Measurements from ENCODE around the gene WDSUB1.
A peak's percentile ranks its signal among the peaks of the same experiment; 100 is the strongest.

Gene WDSUB1, protein sequence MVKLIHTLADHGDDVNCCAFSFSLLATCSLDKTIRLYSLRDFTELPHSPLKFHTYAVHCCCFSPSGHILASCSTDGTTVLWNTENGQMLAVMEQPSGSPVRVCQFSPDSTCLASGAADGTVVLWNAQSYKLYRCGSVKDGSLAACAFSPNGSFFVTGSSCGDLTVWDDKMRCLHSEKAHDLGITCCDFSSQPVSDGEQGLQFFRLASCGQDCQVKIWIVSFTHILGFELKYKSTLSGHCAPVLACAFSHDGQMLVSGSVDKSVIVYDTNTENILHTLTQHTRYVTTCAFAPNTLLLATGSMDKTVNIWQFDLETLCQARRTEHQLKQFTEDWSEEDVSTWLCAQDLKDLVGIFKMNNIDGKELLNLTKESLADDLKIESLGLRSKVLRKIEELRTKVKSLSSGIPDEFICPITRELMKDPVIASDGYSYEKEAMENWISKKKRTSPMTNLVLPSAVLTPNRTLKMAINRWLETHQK

DNA sequence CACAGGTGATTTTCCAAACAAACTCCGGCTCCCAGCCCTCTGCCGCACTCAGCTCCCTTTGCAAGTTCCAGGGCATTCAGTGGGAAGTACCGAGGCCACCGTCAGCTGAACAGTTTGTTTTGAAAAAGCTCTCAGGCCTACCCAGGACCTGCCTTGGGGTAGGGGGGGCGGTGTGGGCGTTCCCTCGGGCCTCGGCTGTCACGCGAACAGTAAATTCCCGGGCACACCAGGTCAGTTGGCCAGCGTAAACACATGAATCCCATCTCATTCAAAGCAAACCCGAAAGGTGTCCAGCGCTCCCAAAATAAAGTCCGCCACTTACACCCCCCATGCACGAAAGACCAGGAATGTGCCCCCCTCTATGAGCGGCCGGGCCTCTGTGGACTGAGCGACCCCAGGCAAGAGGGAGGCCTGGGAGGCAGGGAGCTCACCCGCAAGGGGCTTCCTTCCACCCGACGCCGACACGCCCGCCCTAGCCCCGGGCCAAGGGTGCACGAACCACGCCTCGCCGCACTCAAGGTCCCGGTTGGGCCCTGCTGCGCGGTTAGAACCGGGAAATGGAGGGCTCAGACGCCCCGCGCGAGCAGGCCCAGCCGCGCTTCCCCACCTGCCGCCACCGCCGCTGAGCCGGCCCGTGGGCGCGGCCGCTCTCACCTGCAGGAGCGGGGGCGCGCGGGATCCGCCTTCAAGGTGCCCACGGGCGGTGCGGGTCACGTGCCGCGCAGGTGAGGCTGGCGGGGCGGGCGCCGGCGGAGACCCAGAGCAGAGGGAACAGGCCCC is at the start of gene WDSUB1:
Gene WDSUB1, minus strand, starts transcription at position 775 of the 780 bp plus-strand sequence. CDS start 3,634 bp downstream, outside the sequence.
- Histone ChIP-seq H3K9ac (ENCODE audit: low read length) (peak within 1 kb of the TSS; percentile 80), H3K4me3 (ENCODE audit: low read length) (peak within 1 kb of the TSS; percentile 92), H3K36me3 (ENCODE audit: control insufficient read depth, insufficient read depth, low read length) (no peaks in the 10 kb centered on the region), H3K4me1 (ENCODE audit: control insufficient read depth, insufficient read depth, low read length) (peaks cover 5% of the 10 kb centered on the region), H3K27me3 (ENCODE audit: control insufficient read depth, insufficient read depth, low read length) (no peaks in the 10 kb centered on the region), H3K9me3 (ENCODE audit: control insufficient read depth, low read length) (no peaks in the 10 kb centered on the region)

DNA sequence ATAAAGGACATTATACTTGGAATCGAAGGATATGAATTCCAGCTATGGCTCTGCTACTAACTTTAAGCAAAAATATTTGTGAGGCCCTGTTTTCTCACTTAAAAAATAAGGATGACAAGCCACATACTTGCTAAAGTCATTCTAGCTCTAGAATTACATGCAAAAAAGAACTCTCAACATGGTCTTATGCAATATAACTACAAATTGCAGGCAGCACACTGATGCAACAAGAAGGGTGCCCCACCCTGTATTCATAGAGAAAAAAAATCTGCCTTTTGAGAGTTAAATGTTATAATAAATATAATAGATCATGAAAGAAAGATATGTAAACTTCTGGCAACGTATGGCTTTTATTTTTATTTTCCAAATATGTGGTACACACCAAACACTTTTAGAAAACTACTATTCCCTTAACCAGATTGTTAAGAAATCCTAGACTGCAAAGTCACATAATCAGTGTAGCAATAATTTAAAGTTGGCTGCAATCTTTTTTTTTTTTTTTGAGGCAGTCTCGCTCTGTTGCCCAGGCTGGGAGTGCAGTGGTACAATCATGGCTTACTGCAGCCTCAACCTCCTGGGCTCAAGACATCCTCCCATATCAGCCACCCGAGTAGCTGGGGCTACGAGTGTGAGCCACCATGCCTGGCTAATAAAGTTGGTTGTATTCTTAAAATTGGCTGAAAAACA is 40.2 kb upstream of the WDSUB1 start:
- Histone ChIP-seq H3K9me3 (ENCODE audit: control insufficient read depth, low read length) (no peaks in the 10 kb centered on the region), H3K36me3 (ENCODE audit: control insufficient read depth, insufficient read depth, low read length) (no peaks in the 10 kb centered on the region), H3K4me1 (ENCODE audit: control insufficient read depth, insufficient read depth, low read length) (no peaks in the 10 kb centered on the region), H3K9ac (ENCODE audit: low read length) (no peak overlapping the region), H3K27me3 (ENCODE audit: control insufficient read depth, insufficient read depth, low read length) (no peaks in the 10 kb centered on the region), H3K4me3 (ENCODE audit: low read length) (no peak overlapping the region)

DNA sequence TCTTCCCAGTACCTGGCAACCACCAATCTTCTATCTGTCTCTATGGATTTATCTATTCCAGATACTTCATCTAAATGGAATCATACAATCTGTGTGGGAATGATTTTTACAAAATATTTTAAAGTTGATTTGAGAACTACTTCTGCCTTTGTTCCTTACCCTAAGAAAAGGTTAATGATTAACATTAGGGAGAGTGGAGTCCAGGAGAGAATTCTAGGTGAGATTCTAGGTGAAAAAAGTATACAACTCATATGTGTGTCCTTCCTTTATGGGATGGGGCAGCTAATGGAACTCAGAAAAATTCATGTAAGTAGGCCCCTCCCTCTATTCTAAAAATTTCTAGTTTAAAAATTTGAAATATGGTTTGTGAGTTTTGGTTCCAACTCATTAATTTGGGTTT is 35.9 kb upstream of the WDSUB1 start:
- H3K36me3 ChIP-seq (ENCODE audit: control insufficient read depth, insufficient read depth, low read length) = no peaks in the 10 kb centered on the region
- no peaks in the 10 kb centered on the region for H3K9me3 ChIP-seq (ENCODE audit: control insufficient read depth, low read length)
- no peaks in the 10 kb centered on the region for H3K27me3 ChIP-seq (ENCODE audit: control insufficient read depth, insufficient read depth, low read length)
- H3K4me3 ChIP-seq (ENCODE audit: low read length) = no peak overlapping the region
- H3K9ac ChIP-seq (ENCODE audit: low read length) = no peak overlapping the region
- H3K4me1 ChIP-seq (ENCODE audit: control insufficient read depth, insufficient read depth, low read length) = no peaks in the 10 kb centered on the region

DNA sequence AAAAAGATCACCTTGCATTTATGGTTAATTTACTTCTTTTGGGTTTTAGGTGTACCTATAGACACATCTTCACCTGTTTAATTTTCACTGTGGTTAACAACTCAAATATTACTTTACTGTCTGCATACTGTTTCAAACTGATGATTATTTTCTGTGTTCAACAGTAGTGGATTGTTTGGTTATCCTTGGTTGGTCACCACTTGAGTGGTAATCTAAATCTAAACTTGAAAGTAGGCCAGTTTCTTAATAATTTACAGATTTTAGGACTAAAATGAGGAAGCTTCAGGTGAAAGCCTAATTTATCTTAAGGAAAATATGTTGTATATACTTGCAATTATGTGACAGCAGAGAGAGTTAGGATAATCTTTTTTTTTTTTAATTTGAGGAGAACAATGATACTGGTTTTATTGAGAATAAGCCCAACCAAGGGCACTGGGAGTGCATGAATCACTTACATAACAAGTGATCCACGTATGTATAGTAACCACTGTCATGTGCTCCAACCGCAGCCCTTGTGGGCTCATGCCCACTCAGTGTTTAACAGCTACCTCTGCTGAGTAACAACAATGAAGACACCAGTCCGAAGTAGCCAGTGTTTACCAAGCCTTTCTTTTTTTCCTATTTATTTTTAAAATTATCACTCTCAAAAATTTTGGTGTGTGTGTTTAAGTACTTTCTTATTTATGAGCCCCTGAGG is 31.0 kb upstream of the WDSUB1 start:
- H3K9ac ChIP-seq (ENCODE audit: low read length) = no peak overlapping the region
- H3K4me1 ChIP-seq (ENCODE audit: control insufficient read depth, insufficient read depth, low read length) = no peaks in the 10 kb centered on the region
- H3K4me3 ChIP-seq (ENCODE audit: low read length) = no peak overlapping the region
- H3K36me3 ChIP-seq (ENCODE audit: control insufficient read depth, insufficient read depth, low read length) = no peaks in the 10 kb centered on the region
- H3K27me3 ChIP-seq (ENCODE audit: control insufficient read depth, insufficient read depth, low read length) = no peaks in the 10 kb centered on the region
- H3K9me3 ChIP-seq (ENCODE audit: control insufficient read depth, low read length) = no peaks in the 10 kb centered on the region

DNA sequence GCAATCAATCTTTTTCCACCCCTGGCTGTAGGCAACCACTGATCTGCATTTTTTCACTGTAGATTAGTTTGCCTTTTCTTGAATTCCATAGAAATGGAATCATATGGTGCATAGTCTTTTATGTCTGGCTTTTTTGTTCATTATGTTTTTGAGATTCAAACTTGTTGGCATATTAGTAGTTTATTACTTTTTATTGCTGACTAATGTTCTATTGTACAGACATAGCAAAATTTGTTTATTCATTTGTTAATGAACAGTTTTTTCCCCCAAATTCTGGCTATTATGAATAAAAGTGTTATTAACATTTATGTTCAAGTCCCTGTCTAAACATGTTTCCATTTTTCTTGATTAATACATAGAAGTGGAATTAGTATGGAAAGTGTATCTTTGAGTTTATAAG is 21.4 kb upstream of the WDSUB1 start:
- no peaks in the 10 kb centered on the region for H3K36me3 ChIP-seq (ENCODE audit: control insufficient read depth, insufficient read depth, low read length)

DNA sequence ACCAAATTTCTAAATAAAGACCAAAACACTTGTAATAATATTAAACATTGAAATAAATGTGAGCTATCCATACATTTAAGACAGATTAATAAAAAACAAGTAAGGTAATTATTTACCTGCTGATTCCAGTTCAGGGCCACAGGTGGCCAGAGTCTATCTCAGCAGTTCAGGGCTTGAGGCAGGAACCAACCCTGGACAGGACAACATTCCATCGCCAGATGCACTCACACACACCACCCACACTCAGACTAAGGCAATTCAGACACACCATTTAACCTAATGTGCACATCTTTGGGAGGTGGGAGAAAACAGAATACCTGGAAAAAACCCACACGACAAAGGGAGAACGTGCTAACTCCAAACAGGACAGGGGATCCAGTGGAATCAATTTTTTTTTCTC is 14.1 kb upstream of the WDSUB1 start:
- H3K36me3 ChIP-seq (ENCODE audit: control insufficient read depth, insufficient read depth, low read length) = no peaks in the 10 kb centered on the region
- no peaks in the 10 kb centered on the region for H3K27me3 ChIP-seq (ENCODE audit: control insufficient read depth, insufficient read depth, low read length)
- H3K9me3 ChIP-seq (ENCODE audit: control insufficient read depth, low read length) = no peaks in the 10 kb centered on the region
- no peak overlapping the region for H3K9ac ChIP-seq (ENCODE audit: low read length)
- H3K4me1 ChIP-seq (ENCODE audit: control insufficient read depth, insufficient read depth, low read length) = no peaks in the 10 kb centered on the region
- no peak overlapping the region for H3K4me3 ChIP-seq (ENCODE audit: low read length)

More for the DNA sequence above, 21.4 kb upstream of the WDSUB1 start:
- Histone ChIP-seq H3K4me3 (ENCODE audit: low read length) (no peak overlapping the region), H3K4me1 (ENCODE audit: control insufficient read depth, insufficient read depth, low read length) (no peaks in the 10 kb centered on the region), H3K9me3 (ENCODE audit: control insufficient read depth, low read length) (no peaks in the 10 kb centered on the region), H3K27me3 (ENCODE audit: control insufficient read depth, insufficient read depth, low read length) (no peaks in the 10 kb centered on the region), H3K9ac (ENCODE audit: low read length) (no peak overlapping the region)

DNA sequence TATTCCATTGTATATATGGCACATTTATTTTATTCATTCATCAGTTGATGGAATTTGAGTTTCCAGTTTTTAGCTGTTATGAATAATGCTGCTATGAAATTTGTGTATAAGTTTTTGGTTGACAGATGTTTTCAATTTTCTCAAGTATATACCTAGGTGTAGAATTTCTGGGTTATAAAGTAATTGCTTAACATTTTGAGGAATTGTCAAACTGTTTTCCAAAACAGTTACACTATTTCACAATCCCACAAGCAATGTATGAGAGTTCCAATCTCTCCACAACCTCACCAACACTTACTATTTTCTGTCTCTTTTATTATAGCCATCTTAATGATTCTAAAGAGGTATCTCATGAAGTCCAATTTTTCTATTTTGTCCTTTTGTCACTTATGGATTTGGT is 12.5 kb upstream of the WDSUB1 start:
- H3K27me3 ChIP-seq (ENCODE audit: control insufficient read depth, insufficient read depth, low read length) = no peaks in the 10 kb centered on the region
- H3K4me1 ChIP-seq (ENCODE audit: control insufficient read depth, insufficient read depth, low read length) = no peaks in the 10 kb centered on the region
- H3K9me3 ChIP-seq (ENCODE audit: control insufficient read depth, low read length) = no peaks in the 10 kb centered on the region
- H3K36me3 ChIP-seq (ENCODE audit: control insufficient read depth, insufficient read depth, low read length) = no peaks in the 10 kb centered on the region
- no peak overlapping the region for H3K4me3 ChIP-seq (ENCODE audit: low read length)
- H3K9ac ChIP-seq (ENCODE audit: low read length) = no peak overlapping the region

DNA sequence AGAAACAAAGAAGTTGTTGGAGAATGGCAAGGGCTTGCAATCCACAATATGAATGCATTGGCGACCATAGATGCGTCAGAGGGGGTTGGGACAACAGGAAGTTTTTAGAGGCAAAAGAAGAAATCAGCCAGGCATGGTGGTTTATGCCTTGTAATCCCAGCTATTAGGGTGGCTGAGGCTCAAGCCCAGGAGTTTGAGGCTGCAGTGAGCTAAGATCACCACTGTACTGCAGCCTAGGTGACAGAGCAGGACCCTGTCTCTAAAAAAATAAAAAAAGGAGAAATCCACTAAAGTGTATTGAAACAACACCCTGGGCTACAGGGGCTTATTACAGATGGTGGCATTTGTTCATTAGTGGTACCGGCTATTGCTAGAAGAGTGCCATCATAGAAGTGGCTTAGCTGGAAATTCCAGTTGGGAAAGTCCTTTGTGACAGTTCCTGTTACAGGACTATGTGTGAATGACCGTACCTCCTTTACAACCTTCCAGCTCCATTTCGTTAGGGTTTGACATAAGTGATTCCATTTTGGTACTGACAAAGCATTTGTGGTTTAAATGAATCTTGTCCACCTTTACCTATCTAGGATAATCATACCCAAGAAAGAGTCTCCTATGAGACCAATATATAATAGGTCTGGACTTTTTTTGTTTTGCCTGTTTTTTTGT is 10.7 kb upstream of the WDSUB1 start:
- Histone ChIP-seq H3K27me3 (ENCODE audit: control insufficient read depth, insufficient read depth, low read length) (no peaks in the 10 kb centered on the region), H3K36me3 (ENCODE audit: control insufficient read depth, insufficient read depth, low read length) (no peaks in the 10 kb centered on the region), H3K4me1 (ENCODE audit: control insufficient read depth, insufficient read depth, low read length) (no peaks in the 10 kb centered on the region), H3K4me3 (ENCODE audit: low read length) (no peak overlapping the region), H3K9me3 (ENCODE audit: control insufficient read depth, low read length) (no peaks in the 10 kb centered on the region), H3K9ac (ENCODE audit: low read length) (no peak overlapping the region)

DNA sequence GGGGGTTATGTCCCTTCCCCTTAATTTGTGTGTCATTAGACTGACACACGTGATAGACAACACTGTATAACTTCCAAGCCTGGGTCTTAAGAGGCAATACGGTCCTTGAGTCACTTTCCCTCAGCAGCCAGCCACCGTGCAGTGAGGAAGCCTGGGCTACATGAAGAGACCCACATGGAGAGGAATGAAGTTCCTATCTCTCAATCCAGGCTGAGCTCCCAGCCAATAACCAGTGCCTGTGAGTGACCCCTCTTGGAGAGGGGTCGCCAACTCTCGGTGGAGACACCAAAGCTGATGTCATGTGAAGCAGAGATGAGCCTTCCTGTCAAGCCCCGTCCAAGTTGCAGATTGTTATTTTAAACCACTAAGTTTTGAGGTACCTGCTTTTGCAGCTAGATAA is 5.7 kb upstream of the WDSUB1 start:
- Histone ChIP-seq H3K4me3 (ENCODE audit: low read length) (no peak overlapping the region), H3K27me3 (ENCODE audit: control insufficient read depth, insufficient read depth, low read length) (no peaks in the 10 kb centered on the region), H3K4me1 (ENCODE audit: control insufficient read depth, insufficient read depth, low read length) (no peaks in the 10 kb centered on the region), H3K9me3 (ENCODE audit: control insufficient read depth, low read length) (no peaks in the 10 kb centered on the region), H3K36me3 (ENCODE audit: control insufficient read depth, insufficient read depth, low read length) (no peaks in the 10 kb centered on the region), H3K9ac (ENCODE audit: low read length) (no peak overlapping the region)

DNA sequence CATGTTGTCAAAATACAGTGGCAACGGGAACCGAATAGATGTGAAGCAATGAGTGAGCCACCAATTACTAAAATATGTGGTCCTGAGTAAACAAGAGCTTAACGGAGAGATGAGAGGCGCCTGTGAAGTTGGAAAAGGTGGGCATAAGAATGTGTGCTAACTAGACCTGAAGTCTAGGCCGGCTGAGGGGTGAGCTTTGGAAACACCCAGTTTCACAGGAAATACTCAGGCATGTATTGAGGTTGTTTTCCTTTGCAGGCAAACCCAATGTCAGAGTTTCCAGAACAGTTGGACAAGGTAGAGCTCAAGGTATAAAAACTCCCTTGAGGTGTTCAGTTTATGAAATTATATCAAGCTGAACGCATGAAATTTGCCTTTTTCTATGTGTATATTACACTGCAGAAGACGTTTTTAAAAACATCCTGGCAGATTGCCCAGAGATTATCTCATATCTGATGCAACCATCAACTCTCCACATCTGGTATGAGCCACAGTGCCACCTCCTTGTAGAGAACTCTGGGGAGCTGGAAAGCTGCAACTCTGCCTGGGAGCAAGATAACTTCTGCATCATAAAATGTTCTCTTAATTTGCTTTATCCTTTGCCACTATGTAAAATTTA is 3.9 kb upstream of the WDSUB1 start:
- H3K36me3 ChIP-seq (ENCODE audit: control insufficient read depth, insufficient read depth, low read length) = no peaks in the 10 kb centered on the region
- H3K9me3 ChIP-seq (ENCODE audit: control insufficient read depth, low read length) = no peaks in the 10 kb centered on the region
- H3K27me3 ChIP-seq (ENCODE audit: control insufficient read depth, insufficient read depth, low read length) = no peaks in the 10 kb centered on the region
- H3K9ac ChIP-seq (ENCODE audit: low read length) = no peak overlapping the region
- H3K4me1 ChIP-seq (ENCODE audit: control insufficient read depth, insufficient read depth, low read length) = peaks cover 3% of the 10 kb centered on the region
- no peak overlapping the region for H3K4me3 ChIP-seq (ENCODE audit: low read length)

DNA sequence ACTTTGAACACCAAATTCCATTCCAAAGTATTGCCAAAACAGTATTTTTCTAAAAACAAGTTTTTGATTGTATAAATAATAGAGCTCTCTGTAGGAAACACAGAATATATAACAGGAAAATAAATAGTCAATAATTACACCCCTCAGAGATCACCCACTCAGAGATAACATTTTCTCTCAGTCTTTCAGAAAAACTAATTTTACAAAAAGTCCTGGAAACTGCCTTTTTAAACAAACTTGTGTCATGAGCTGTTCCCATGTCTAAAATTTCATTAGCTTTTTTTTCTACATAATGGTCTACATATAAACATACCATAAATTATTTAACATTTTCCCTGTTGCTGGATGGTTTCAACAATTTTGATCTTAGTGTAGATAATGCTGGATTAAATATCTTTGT is 1.2 kb upstream of the WDSUB1 start:
- H3K9me3 ChIP-seq (ENCODE audit: control insufficient read depth, low read length) = no peaks in the 10 kb centered on the region
- no peak overlapping the region for H3K9ac ChIP-seq (ENCODE audit: low read length)
- H3K27me3 ChIP-seq (ENCODE audit: control insufficient read depth, insufficient read depth, low read length) = no peaks in the 10 kb centered on the region
- H3K4me1 ChIP-seq (ENCODE audit: control insufficient read depth, insufficient read depth, low read length) = peaks cover 5% of the 10 kb centered on the region
- H3K36me3 ChIP-seq (ENCODE audit: control insufficient read depth, insufficient read depth, low read length) = no peaks in the 10 kb centered on the region
- H3K4me3 ChIP-seq (ENCODE audit: low read length) = no peak overlapping the region

Data from mucosa of stomach (tissue), 1 donor.